Measurements from ENCODE around the gene CNN2. TPM values are rescaled to one million over a fixed set of nuclear protein-coding genes. Genes with fewer than 3 reads are reported as not detected.

Gene CNN2
- total and polyA plus RNA-seq, 12 donors, result 6.9 to 64.9 (median 42.7) TPM

GRCh38 chr19:1047696-1048147 lies 21.3 kb downstream of the CNN2 start:
- Histone ChIP-seq H3K9me3 (replicated peaks in 1 of 3) (no peaks in the 10 kb centered on the region), H3K27me3 (no peaks in the 10 kb centered on the region), H3K36me3 (replicated peaks in 1 of 2) (no peaks in the 10 kb centered on the region), H3K4me3 (no peak overlapping the region), H3K4me1 (replicated peaks in 1 of 2) (no peaks in the 10 kb centered on the region), H3K27ac (no peak overlapping the region)
- WGBS, 4 donors, result 86 to 93% (median 87%) methylated on average over 15 to 20 of the region's 20 CpGs
- DNase-seq, result peak in 1 of 7 donors; percentile 28
- intact Hi-C loops (cut with DNase I), result no loop called here
- TF ChIP-seq CTCF (IDR thresholded peaks at IDR 0.05) (no peak), POLR2A (IDR thresholded peaks at IDR 0.05) (no peak)

DNA sequence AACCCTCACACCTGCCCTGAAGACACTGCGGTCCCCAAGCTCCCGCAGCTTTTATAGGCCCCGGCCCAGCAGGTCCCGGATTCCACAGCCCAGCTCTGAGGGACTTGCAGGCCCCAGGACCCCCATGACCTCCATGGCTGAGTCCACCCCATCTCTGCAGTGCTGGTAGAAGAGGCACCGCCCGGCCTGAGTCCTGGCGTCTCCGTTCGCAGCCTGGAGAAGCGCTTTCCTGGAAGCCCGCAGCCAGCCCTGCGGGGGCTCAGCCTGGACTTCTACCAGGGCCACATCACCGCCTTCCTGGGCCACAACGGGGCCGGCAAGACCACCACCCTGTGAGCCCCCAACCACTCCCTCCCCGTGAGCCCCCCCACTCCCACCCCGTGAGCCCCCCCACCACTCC lies 22.7 kb downstream of the CNN2 start:
- TF ChIP-seq POLR2A (IDR thresholded peaks at IDR 0.05), result no peak
- TF ChIP-seq CTCF (IDR thresholded peaks at IDR 0.05), result no peak
- no peak overlapping the region for H3K4me3 ChIP-seq
- 92 to 100% (median 94%) methylated on average over 3 to 17 of the region's 17 CpGs; no CpG with 5 or more reads in 1 of the 4 donors for WGBS, 4 donors
- DNase-seq, result no peak
- H3K27ac ChIP-seq, result no peak overlapping the region
- intact Hi-C loops (cut with DNase I), result no loop called here
- no peaks in the 10 kb centered on the region for H3K4me1 ChIP-seq (replicated peaks in 1 of 2)
- no peaks in the 10 kb centered on the region for H3K36me3 ChIP-seq (replicated peaks in 1 of 2)
- H3K27me3 ChIP-seq, result no peaks in the 10 kb centered on the region
- no peaks in the 10 kb centered on the region for H3K9me3 ChIP-seq (replicated peaks in 1 of 3)

DNA sequence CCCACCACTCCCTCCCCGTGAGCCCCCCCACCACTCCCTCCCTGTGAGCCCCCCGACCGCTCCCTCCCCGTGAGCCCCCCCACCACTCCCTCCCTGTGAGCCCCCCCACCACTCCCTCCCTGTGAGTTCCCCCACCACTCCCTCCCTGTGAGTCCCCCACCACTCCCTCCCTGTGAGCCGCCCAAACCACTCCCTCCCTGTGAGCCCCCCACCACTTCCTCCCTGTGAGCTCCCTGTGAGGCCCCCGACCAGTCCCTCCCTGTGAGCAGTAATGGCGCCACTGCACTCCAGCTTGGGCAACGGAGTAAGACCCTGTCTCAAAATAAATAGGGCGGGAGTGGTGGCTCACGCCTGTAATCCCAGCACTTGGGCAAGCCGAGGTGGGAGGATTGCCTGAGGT lies 23.4 kb downstream of the CNN2 start:
- WGBS, 4 donors, result 65 to 81% (median 73%) methylated on average over 4 to 11 of the region's 11 CpGs
- DNase-seq, result no peak
- Histone ChIP-seq H3K27me3 (no peaks in the 10 kb centered on the region), H3K27ac (no peak overlapping the region), H3K9me3 (replicated peaks in 1 of 3) (no peaks in the 10 kb centered on the region), H3K36me3 (replicated peaks in 1 of 2) (no peaks in the 10 kb centered on the region), H3K4me1 (replicated peaks in 1 of 2) (no peaks in the 10 kb centered on the region), H3K4me3 (no peak overlapping the region)
- intact Hi-C loops (cut with DNase I), result no loop called here
- TF ChIP-seq CTCF (IDR thresholded peaks at IDR 0.05) (no peak), POLR2A (IDR thresholded peaks at IDR 0.05) (no peak)

DNA sequence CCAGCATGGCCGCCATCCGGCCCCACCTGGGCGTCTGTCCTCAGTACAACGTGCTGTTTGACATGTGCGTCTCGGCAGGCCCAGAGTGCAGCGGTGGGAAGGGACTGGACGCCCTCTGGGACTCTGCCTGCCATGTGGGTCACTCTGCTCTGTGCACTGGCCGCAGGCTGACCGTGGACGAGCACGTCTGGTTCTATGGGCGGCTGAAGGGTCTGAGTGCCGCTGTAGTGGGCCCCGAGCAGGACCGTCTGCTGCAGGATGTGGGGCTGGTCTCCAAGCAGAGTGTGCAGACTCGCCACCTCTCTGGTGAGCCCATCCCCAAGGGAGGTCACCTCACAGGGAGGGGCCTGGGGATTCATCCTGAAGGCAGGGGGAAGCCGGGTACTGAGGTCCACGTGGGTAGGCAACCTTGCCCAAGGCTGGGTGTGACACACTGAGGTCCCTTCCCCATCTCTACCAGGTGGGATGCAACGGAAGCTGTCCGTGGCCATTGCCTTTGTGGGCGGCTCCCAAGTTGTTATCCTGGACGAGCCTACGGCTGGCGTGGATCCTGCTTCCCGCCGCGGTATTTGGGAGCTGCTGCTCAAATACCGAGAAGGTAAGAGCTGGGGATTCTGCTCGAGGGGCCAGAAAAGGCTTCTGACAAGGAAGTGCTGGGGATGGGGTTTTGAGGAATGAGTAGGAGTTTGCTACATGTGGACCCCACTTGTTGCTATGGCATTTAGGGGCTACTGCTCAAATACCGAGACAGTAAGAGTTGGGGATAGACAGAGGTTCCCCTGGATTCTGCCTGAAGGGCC lies 24.8 kb downstream of the CNN2 start:
- WGBS, 4 donors, result 85 to 92% (median 87%) methylated on average over 18 to 31 of the region's 31 CpGs
- no peak for TF ChIP-seq CTCF (IDR thresholded peaks at IDR 0.05)
- no peak for TF ChIP-seq POLR2A (IDR thresholded peaks at IDR 0.05)
- DNase-seq, result no peak
- H3K27ac ChIP-seq, result no peak overlapping the region
- no peak overlapping the region for H3K4me3 ChIP-seq
- intact Hi-C loops (cut with DNase I), result no loop called here
- no peaks in the 10 kb centered on the region for H3K27me3 ChIP-seq
- H3K36me3 ChIP-seq (replicated peaks in 1 of 2), result no peaks in the 10 kb centered on the region
- H3K9me3 ChIP-seq (replicated peaks in 1 of 3), result no peaks in the 10 kb centered on the region
- H3K4me1 ChIP-seq (replicated peaks in 1 of 2), result no peaks in the 10 kb centered on the region
